ENCODE results near the gene SMYD3.
A peak's percentile ranks its signal among the peaks of the same experiment; 100 is the strongest.
"Not testable (repeated sequence)": the region's sequence is repeated elsewhere in the genome, so short reads cannot be mapped to it uniquely, and the experiment has no call there.

Gene SMYD3

GRCh38 chr1:245797592-245798348, 709.3 kb downstream of the SMYD3 start:
- no peak for TF ChIP-seq POLR2A (IDR thresholded peaks at IDR 0.05; ENCODE audit: low read length)
- TF ChIP-seq GATA1 (IDR thresholded peaks at IDR 0.05; ENCODE audit: low read depth, low read length) = no peak

DNA sequence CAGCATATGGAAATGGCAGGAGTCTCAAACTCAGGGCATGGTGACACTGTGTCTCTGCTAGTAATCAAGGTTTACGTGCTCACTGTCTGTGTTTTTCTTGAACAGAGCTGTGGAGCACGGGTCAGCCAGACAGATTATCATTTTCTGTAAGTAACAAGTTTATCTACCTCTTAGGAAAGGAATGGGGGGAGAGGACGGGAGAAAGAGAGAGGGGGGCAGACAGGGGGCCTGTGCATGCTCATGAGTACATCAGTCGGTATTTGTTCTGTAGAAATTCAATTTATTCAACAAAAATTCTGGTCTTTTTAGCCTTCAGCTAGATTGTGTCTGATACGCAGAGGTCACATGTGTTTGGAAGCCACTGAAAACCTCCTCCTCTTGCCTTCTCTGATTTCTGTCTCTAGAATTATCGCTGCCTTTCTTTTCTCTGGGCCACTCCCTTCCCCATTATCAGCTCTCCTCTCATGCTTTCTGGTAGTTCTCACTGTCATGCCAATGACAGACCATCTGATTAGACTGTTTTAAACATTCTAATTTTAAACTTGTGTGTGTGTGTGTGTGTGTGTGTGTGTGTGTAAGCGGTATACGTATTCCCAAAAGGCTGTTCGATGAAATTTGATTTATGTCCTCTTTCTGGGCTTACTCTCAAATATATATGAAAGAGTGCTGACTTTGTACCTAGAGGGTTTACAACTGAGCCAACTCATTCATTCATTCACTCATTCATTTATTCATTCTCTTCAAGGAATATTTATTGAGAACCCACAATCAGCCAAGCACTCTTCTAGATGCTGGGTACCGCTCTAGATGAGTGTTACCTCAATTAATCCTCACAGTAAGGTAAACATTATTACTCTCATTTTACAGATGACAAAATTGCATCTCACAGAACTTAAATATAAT, 715.4 kb downstream of the SMYD3 start:
- TF ChIP-seq GATA1 (IDR thresholded peaks at IDR 0.05; ENCODE audit: low read depth, low read length) (no peak), POLR2A (IDR thresholded peaks at IDR 0.05; ENCODE audit: low read length) (no peak)
- DNase-seq = peak in 1 of 2 experiments; percentile 37

More at GRCh38 chr1:245797592-245798348, 709.3 kb downstream of the SMYD3 start:
- peak; percentile 51 to 56 for DNase-seq

- TF ChIP-seq GATA1 (IDR thresholded peaks at IDR 0.05; ENCODE audit: low read depth, low read length) (no peak), POLR2A (IDR thresholded peaks at IDR 0.05; ENCODE audit: low read length) (no peak)
Measured at GRCh38 chr1:245790441-245790840, 716.6 kb downstream of the SMYD3 start.

GRCh38 chr1:245788886-245789285, 718.2 kb downstream of the SMYD3 start:
- TF ChIP-seq POLR2A (IDR thresholded peaks at IDR 0.05; ENCODE audit: low read length) (no peak), GATA1 (IDR thresholded peaks at IDR 0.05; ENCODE audit: low read depth, low read length) (no peak)
- DNase-seq = no peak

More at GRCh38 chr1:245790441-245790840, 716.6 kb downstream of the SMYD3 start:
- no peak for DNase-seq

GRCh38 chr1:245788269-245788668, 718.8 kb downstream of the SMYD3 start:
- TF ChIP-seq GATA1 (IDR thresholded peaks at IDR 0.05; ENCODE audit: low read depth, low read length) = no peak
- no peak for TF ChIP-seq POLR2A (IDR thresholded peaks at IDR 0.05; ENCODE audit: low read length)
- DNase-seq = no peak

- TF ChIP-seq GATA1 (IDR thresholded peaks at IDR 0.05; ENCODE audit: low read depth, low read length) (no peak), POLR2A (IDR thresholded peaks at IDR 0.05; ENCODE audit: low read length) (no peak)
- no peak for DNase-seq
Measured at GRCh38 chr1:245786948-245787347, 720.1 kb downstream of the SMYD3 start.

GRCh38 chr1:245779797-245780755, 727.0 kb downstream of the SMYD3 start:
- TF ChIP-seq POLR2A (IDR thresholded peaks at IDR 0.05; ENCODE audit: low read length) (no peak), GATA1 (IDR thresholded peaks at IDR 0.05; ENCODE audit: low read depth, low read length) (no peak)
- DNase-seq = no peak

DNA sequence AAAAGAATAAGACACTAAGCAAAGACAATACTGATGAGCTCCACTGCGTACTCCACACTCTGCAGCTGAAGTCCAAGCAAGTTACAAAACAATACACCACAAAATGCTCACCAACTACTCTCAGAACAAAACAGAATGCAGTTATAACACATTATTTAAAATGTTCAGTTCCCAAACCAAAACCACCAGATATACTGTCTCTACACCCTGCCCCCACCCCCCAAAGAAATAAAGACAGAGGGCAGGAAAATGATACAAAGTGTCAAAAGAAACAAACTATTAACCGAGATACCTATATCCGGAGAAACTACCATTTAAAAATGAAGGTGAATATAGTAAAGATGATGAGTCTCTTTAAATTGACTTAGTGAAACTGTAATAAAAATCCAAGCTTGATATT, 729.3 kb downstream of the SMYD3 start:
- no peak for DNase-seq
- no peak for TF ChIP-seq GATA1 (IDR thresholded peaks at IDR 0.05; ENCODE audit: low read depth, low read length)
- no peak for TF ChIP-seq POLR2A (IDR thresholded peaks at IDR 0.05; ENCODE audit: low read length)

DNA sequence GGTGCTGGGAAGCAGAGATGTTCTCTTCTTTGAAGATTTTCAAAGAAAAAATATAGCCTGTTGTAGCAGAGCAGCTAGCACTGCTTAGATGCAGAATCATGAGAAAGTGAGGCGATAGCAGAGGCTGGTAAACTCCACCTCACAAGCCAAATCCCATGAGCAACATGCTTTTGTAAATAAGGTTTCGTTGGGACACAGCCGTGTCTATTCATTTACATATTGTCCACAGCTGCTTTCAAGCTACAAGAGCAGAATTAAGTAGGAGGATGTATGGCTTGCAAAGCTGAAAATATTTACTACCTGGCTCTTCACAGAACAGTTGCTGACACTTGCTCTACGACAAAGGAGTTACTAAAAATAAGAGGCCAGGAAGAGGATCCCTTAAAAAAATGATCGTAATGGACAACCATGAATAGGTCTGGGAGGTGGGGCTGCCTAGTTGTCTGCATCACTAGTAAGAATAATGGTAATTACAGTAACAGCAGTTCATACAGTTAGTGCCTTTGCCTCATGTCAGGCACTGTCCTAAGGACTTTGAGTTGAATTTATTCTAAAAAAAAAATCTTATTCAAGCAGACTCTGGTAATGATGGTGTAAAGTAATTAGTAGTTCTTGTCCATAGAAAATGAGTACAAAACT, 730.3 kb downstream of the SMYD3 start:
- TF ChIP-seq POLR2A (IDR thresholded peaks at IDR 0.05; ENCODE audit: low read length) = no peak
- no peak for TF ChIP-seq GATA1 (IDR thresholded peaks at IDR 0.05; ENCODE audit: low read depth, low read length)
- DNase-seq = no peak

GRCh38 chr1:245776139-245776538, 730.9 kb downstream of the SMYD3 start:
- TF ChIP-seq GATA1 (IDR thresholded peaks at IDR 0.05; ENCODE audit: low read depth, low read length) = no peak
- TF ChIP-seq POLR2A (IDR thresholded peaks at IDR 0.05; ENCODE audit: low read length) = no peak
- no peak for DNase-seq

DNA sequence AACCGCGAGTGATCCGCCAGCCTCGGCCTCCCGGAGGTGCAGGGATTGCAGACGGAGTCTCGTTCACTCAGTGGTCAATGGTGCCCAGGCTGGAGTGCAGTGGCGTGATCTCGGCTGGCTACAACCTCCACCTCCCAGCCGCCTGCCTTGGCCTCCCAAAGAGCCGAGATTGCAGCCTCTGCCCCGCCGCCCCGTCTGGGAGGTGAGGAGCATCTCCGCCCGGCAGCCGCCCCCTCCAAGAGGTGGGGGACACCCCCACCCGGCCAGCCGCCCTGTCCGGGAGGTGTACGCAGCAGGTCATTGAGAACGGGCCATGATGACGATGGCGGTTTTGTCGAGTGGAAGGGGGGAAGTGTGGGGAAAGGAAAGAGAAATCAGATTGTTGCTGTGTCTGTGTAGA, 732.1 kb downstream of the SMYD3 start:
- not testable (repeated sequence) for DNase-seq

- DNase-seq = no peak
- TF ChIP-seq GATA1 (IDR thresholded peaks at IDR 0.05; ENCODE audit: low read depth, low read length) (no peak), POLR2A (IDR thresholded peaks at IDR 0.05; ENCODE audit: low read length) (no peak)
Measured at GRCh38 chr1:245774196-245774595, 732.9 kb downstream of the SMYD3 start.

DNA sequence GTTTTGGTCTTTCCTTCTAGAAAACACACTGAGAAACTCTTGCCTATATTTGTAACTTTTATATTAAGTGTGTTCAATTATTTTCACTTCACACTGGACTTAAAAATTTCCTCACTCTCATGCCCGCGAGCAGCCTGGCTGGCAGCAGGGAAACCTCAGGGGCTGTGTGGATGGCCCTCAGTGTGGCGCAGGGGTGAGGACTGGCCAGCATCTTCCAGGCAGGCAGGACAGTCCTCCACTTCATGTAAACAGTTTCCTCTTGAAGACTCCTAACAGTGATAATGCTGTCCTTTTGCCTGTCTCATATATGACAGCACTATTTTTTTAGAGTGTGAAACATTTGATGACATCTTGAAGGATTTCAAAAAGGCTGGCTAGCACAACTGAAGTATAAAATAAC, 733.7 kb downstream of the SMYD3 start:
- TF ChIP-seq POLR2A (IDR thresholded peaks at IDR 0.05; ENCODE audit: low read length) (no peak), GATA1 (IDR thresholded peaks at IDR 0.05; ENCODE audit: low read depth, low read length) (no peak)
- DNase-seq = no peak
